ENCODE measurements around the gene CNNM2.

Gene CNNM2

DNA sequence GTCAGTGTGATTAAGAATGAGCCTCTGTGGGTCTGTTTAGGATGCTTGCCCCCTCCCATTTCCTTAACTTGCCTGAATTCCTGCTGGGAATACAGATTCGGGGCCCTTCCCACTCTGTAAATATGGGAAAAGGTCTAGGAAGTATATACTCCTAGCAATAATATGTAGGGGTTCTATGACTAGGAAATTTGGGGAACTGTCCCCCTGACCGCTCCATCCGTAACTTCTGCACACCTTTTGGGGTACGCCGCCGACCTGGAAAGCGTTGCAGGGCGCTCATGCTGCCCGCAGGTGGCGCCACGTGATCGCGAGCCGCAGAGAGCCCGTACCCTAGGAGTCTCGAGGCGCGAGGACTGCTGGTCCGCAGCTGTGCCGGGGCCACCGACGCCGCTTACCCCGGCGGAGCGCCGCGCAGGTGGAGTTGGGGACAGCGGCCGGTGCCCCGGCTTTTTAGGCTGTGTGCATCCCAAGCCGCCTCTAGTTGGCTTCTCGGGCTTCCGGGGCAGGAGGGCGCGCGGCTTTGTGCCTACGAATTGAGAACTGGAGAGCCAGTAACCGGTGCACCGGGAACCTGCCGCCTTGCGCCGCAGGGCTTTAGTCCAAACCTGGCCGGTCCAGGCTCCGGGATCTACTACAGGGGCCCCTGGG lies 656 bp upstream of the CNNM2 start (continued):
- TF ChIP-seq ZNF184 (tag by site-specific recombination; IDR thresholded peaks at IDR 0.05) (0 out of 2 replicates have a peak, but pooled peaks have one; percentile 10), YY2 (tag by site-specific recombination; IDR thresholded peaks at IDR 0.05) (no peak), ZNF391 (tag by site-specific recombination; IDR thresholded peaks at IDR 0.05; ENCODE audit: borderline replicate concordance, low read depth) (peak; percentile 82; the same call in 1 of the 2 replicates), ZNF121 (tag by site-specific recombination; IDR thresholded peaks at IDR 0.05) (peak; percentile 75), ZNF223 (tag by site-specific recombination; IDR thresholded peaks at IDR 0.05) (peak; percentile 71), ZSCAN23 (tag by site-specific recombination; IDR thresholded peaks at IDR 0.05) (no peak), ZNF266 (tag by site-specific recombination; IDR thresholded peaks at IDR 0.05; ENCODE audit: low read depth) (no peak), ZNF394 (tag by site-specific recombination; IDR thresholded peaks at IDR 0.05; ENCODE audit: borderline replicate concordance) (no peak), ZNF785 (tag by site-specific recombination; IDR thresholded peaks at IDR 0.05) (no peak), ZEB2 (tag by site-specific recombination; IDR thresholded peaks at IDR 0.05) (peak; percentile 100), ZBTB20 (tag by site-specific recombination; IDR thresholded peaks at IDR 0.05) (peak; percentile 94), ZNF274 (IDR thresholded peaks at IDR 0.05; ENCODE audit: low read length) (no peak), ZNF274 (tag by site-specific recombination; IDR thresholded peaks at IDR 0.05; ENCODE audit: borderline replicate concordance) (no peak), ZNF777 (tag by site-specific recombination; IDR thresholded peaks at IDR 0.05; ENCODE audit: borderline replicate concordance) (peak; percentile 70; the same call in 1 of the 2 replicates), ZIC2 (tag by site-specific recombination; IDR thresholded peaks at IDR 0.05) (peak; percentile 63; the same call in 1 of the 2 replicates), IKZF3 (tag by site-specific recombination; IDR thresholded peaks at IDR 0.05) (peak; percentile 81), ZNF701 (tag by site-specific recombination; IDR thresholded peaks at IDR 0.05) (no peak), KLF16 (tag by site-specific recombination; IDR thresholded peaks at IDR 0.05) (0 out of 2 replicates have a peak, but pooled peaks have one; percentile 17), ZNF654 (tag by site-specific recombination; IDR thresholded peaks at IDR 0.05; ENCODE audit: low read depth) (peak; percentile 93), ZNF202 (tag by site-specific recombination; IDR thresholded peaks at IDR 0.05; ENCODE audit: borderline replicate concordance) (no peak), ZBTB7A (tag by site-specific recombination; IDR thresholded peaks at IDR 0.05; ENCODE audit: low read depth) (peak; percentile 83; the same call in 1 of the 2 replicates)
- TF ChIP-seq, protein P1, sequence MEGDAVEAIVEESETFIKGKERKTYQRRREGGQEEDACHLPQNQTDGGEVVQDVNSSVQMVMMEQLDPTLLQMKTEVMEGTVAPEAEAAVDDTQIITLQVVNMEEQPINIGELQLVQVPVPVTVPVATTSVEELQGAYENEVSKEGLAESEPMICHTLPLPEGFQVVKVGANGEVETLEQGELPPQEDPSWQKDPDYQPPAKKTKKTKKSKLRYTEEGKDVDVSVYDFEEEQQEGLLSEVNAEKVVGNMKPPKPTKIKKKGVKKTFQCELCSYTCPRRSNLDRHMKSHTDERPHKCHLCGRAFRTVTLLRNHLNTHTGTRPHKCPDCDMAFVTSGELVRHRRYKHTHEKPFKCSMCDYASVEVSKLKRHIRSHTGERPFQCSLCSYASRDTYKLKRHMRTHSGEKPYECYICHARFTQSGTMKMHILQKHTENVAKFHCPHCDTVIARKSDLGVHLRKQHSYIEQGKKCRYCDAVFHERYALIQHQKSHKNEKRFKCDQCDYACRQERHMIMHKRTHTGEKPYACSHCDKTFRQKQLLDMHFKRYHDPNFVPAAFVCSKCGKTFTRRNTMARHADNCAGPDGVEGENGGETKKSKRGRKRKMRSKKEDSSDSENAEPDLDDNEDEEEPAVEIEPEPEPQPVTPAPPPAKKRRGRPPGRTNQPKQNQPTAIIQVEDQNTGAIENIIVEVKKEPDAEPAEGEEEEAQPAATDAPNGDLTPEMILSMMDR (tag by site-specific recombination; IDR thresholded peaks at IDR 0.05) = peak; percentile 98
- TF ChIP-seq, protein P2, sequence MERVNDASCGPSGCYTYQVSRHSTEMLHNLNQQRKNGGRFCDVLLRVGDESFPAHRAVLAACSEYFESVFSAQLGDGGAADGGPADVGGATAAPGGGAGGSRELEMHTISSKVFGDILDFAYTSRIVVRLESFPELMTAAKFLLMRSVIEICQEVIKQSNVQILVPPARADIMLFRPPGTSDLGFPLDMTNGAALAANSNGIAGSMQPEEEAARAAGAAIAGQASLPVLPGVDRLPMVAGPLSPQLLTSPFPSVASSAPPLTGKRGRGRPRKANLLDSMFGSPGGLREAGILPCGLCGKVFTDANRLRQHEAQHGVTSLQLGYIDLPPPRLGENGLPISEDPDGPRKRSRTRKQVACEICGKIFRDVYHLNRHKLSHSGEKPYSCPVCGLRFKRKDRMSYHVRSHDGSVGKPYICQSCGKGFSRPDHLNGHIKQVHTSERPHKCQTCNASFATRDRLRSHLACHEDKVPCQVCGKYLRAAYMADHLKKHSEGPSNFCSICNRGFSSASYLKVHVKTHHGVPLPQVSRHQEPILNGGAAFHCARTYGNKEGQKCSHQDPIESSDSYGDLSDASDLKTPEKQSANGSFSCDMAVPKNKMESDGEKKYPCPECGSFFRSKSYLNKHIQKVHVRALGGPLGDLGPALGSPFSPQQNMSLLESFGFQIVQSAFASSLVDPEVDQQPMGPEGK (tag by site-specific recombination; IDR thresholded peaks at IDR 0.05) = peak; percentile 88
- TF ChIP-seq, protein P3, sequence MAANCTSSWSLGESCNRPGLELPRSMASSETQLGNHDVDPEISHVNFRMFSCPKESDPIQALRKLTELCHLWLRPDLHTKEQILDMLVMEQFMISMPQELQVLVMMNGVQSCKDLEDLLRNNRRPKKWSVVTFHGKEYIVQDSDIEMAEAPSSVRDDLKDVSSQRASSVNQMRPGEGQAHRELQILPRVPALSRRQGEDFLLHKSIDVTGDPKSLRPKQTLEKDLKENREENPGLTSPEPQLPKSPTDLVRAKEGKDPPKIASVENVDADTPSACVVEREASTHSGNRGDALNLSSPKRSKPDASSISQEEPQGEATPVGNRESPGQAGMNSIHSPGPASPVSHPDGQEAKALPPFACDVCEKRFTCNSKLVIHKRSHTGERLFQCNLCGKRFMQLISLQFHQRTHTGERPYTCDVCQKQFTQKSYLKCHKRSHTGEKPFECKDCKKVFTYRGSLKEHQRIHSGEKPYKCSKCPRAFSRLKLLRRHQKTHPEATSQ (tag by site-specific recombination; IDR thresholded peaks at IDR 0.05) = 0 out of 2 replicates have a peak, but pooled peaks have one; percentile 50
- TF ChIP-seq, protein P4, sequence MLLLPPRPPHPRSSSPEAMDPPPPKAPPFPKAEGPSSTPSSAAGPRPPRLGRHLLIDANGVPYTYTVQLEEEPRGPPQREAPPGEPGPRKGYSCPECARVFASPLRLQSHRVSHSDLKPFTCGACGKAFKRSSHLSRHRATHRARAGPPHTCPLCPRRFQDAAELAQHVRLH (tag by site-specific recombination; IDR thresholded peaks at IDR 0.05) = 0 out of 2 replicates have a peak, but pooled peaks have one; percentile 27
- TF ChIP-seq, protein P5, sequence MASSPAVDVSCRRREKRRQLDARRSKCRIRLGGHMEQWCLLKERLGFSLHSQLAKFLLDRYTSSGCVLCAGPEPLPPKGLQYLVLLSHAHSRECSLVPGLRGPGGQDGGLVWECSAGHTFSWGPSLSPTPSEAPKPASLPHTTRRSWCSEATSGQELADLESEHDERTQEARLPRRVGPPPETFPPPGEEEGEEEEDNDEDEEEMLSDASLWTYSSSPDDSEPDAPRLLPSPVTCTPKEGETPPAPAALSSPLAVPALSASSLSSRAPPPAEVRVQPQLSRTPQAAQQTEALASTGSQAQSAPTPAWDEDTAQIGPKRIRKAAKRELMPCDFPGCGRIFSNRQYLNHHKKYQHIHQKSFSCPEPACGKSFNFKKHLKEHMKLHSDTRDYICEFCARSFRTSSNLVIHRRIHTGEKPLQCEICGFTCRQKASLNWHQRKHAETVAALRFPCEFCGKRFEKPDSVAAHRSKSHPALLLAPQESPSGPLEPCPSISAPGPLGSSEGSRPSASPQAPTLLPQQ (tag by site-specific recombination; IDR thresholded peaks at IDR 0.05) = peak; percentile 85
- TF ChIP-seq, protein P6, sequence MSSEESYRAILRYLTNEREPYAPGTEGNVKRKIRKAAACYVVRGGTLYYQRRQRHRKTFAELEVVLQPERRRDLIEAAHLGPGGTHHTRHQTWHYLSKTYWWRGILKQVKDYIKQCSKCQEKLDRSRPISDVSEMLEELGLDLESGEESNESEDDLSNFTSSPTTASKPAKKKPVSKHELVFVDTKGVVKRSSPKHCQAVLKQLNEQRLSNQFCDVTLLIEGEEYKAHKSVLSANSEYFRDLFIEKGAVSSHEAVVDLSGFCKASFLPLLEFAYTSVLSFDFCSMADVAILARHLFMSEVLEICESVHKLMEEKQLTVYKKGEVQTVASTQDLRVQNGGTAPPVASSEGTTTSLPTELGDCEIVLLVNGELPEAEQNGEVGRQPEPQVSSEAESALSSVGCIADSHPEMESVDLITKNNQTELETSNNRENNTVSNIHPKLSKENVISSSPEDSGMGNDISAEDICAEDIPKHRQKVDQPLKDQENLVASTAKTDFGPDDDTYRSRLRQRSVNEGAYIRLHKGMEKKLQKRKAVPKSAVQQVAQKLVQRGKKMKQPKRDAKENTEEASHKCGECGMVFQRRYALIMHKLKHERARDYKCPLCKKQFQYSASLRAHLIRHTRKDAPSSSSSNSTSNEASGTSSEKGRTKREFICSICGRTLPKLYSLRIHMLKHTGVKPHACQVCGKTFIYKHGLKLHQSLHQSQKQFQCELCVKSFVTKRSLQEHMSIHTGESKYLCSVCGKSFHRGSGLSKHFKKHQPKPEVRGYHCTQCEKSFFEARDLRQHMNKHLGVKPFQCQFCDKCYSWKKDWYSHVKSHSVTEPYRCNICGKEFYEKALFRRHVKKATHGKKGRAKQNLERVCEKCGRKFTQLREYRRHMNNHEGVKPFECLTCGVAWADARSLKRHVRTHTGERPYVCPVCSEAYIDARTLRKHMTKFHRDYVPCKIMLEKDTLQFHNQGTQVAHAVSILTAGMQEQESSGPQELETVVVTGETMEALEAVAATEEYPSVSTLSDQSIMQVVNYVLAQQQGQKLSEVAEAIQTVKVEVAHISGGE (tag by site-specific recombination; conservative IDR thresholded peaks at IDR 0.05; ENCODE audit: low read depth) = peak; percentile 45; the same call in 1 of the 2 replicates

Measured in HEK293 (cell line).